Activated CD4-positive, alpha-beta T cell treated with anti-CD3 and anti-CD28 coated beads for 1 hour (primary cell): ENCODE results near the gene RPL7A.
"Not testable (repeated sequence)": the region's sequence is repeated elsewhere in the genome, so short reads cannot be mapped to it uniquely, and the experiment has no call there.

Experiments used
- DNase-seq: peaks from one replicate; pipeline ENCODE4 v3.0.0-alpha.2; 2020

Gene RPL7A

GRCh38 chr9:133392308-133392707 is 44.3 kb downstream of the RPL7A start:
- DNase-seq: not testable (repeated sequence)

DNA sequence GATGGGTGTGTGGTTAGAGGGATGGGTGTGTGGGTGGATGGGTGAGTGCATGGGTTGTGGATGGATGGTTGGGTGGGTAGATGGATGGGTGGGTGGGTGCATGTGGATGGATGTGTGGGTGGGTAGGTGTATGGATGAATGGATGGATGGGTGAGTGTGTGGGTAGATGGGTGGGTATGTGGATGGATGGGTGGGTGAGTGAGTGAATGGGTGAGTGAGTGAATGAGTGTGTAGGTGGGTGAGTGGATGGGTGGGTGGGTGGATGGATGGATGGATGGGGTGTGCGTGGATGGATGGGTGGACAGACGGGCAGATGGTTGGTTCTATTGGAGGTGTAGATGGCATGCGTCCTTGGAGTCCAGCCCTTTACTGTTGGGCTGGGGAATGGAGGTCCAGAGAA is 45.4 kb downstream of the RPL7A start:
- no peak for DNase-seq

- no peak for DNase-seq
Observed at GRCh38 chr9:133394687-133395271, 46.8 kb downstream of the RPL7A start.

DNA sequence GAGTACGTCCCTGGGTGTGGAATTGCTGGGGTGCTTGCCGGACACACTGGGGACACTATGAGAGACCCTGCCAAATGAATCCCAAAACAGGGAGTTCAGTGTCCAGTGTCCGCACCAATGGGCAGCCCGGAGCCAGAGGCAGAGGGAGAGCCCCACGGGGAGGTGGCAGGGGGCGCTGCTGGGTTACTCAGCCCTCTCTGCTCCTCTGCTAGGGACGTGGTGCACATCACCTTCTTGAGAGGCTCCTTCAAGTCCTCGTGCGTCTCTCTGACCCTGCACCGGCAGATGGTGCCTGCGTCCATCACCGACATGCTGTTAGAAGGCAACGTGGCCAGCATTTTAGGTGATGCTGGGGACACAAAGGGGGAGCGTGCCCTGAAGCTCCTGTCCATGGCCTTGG is 48.9 kb downstream of the RPL7A start:
- no peak for DNase-seq

DNA sequence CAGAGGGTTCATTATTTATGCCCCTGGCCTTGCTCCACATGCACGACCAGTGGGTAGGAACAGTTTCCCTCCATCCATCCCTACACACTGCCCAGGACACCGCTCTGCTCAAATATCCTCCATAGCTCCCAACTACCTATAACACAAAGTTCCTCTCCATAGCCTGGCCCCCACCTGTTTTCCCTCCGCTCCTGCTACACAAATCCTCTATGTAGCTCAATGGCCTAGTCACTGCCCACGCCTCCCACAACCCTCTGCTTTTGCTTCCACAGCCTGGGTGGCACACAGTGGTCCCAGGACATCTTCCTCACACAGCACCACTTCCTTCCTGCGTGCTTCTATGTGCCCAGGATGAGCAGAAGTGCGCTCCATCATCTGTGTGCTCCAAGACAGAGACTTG is 49.4 kb downstream of the RPL7A start:
- DNase-seq: no peak

DNA sequence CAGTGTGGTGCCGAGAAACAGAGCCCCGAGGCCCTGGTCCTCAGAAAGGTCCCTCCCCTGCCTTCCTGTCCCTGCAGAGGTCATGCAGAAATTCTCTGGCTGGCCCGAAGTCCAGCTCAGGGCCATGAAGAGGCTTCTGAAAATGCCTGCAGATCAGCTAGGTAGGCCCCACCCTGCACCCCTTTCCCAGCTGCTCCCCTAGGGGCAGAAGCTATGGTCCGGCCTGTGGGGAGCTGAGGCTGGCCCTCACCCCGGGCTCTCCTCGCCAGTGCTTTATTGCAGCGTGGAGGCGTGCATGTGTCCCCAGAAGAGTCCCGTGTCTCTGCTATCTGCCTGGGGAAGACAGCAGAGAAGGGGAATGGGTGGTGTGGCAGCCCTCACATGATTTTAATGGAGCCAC is 49.9 kb downstream of the RPL7A start:
- no peak for DNase-seq

- no peak for DNase-seq
Observed at GRCh38 chr9:133400292-133400691, 52.3 kb downstream of the RPL7A start.
